Endothelial cell of umbilical vein (primary cell): ENCODE measurements around the gene PACRGL. TPM values are rescaled to one million over a fixed set of nuclear protein-coding genes. Genes with fewer than 3 reads are reported as not detected.

ENCODE experiments used
- BruUV-seq: library from RNA; stranded (reverse); fragments of 400-500 nt; replicated peaks from 2 replicates; lab custom pipeline; 2021; lab: Mats Ljungman, UMichigan
- CTCF ChIA-PET: fragments of 300-600, 350-600 bp; sonication (Branson Sonifier 250); formaldehyde crosslinking; loops from one replicate; lab custom pipeline; 2021; ENCODE audit warnings: antibody characterized with exemption, inconsistent platforms; lab: Charles Lee
- POLR2A ChIA-PET: fragments of 300-600, 350-600 bp; sonication (Branson Sonifier 250); formaldehyde crosslinking; loops from one replicate; lab custom pipeline; 2021; ENCODE audit warnings: antibody characterized with exemption, inconsistent platforms; lab: Charles Lee
- DNase-seq: peaks from one replicate; pipeline ENCODE4 v3.0.0-alpha.2; 2011; ENCODE audit warnings: low read depth, low spot score
- FAIRE-seq: peaks from 2 replicates; lab custom pipeline; 2011; peaks lifted over from hg19 to GRCh38; lab: Jason Lieb, UNC
- H2AFZ ChIP-seq: 2 replicates; pipeline ENCODE4 v1.6.0; 2012; ENCODE audit warnings: low read depth, low read length, control low read depth, inconsistent platforms
- H3K27ac ChIP-seq: 2 replicates; pipeline ENCODE4 v1.5.1; 2011; ENCODE audit warnings: low read depth, mild to moderate bottlenecking, control low read depth, low read length, moderate library complexity; ENCODE audit not compliant: insufficient read depth
- H3K27me3 ChIP-seq, 2 experiments: 2 replicates each; pipeline versions ENCODE4 v1.6.0 to v1.6.1; 2011; ENCODE audit warnings: low read length in 2 of 2, mixed read lengths in 1 of 2; ENCODE audit not compliant: control insufficient read depth in 2 of 2, insufficient read depth in 2 of 2
- H3K36me3 ChIP-seq, 2 experiments: 2 replicates in 1 of 2; 3 replicates in 1 of 2; pipeline ENCODE4 v1.5.1; 2011; ENCODE audit warnings: low read length in 2 of 2, mild to moderate bottlenecking in 1 of 2, moderate library complexity in 1 of 2; ENCODE audit not compliant: control insufficient read depth in 2 of 2, insufficient read depth in 2 of 2; ENCODE audit errors: extremely low read depth in 1 of 2
- H3K4me1 ChIP-seq: 3 replicates; pipeline ENCODE4 v1.5.1; 2011; ENCODE audit warnings: mild to moderate bottlenecking, low read length; ENCODE audit not compliant: control insufficient read depth, insufficient read depth; ENCODE audit errors: extremely low read depth
- H3K4me2 ChIP-seq: 2 replicates; pipeline ENCODE4 v1.6.1; 2011; ENCODE audit warnings: low read length, control low read depth, mixed read lengths; ENCODE audit not compliant: insufficient read depth
- H3K4me3 ChIP-seq, 3 experiments: fragments of 200-600 bp in 1 of 3; sonication (generic), shearing (Covaris generic) in 1 of 3; replicated peaks in 1 of 3; 2 replicates each; pipeline ENCODE4 v1.5.1; 2011 to 2016; ENCODE audit warnings: control low read depth in 3 of 3, low read length in 3 of 3, mild to moderate bottlenecking in 2 of 3, inconsistent platforms in 1 of 3, low read depth in 1 of 3, moderate library complexity in 1 of 3; ENCODE audit not compliant: insufficient read depth in 1 of 3
- H3K79me2 ChIP-seq: 2 replicates; pipeline ENCODE4 v1.6.0; 2012; ENCODE audit warnings: low read length, inconsistent platforms; ENCODE audit not compliant: control insufficient read depth, insufficient read depth
- H3K9ac ChIP-seq: replicated peaks from 2 replicates; pipeline ENCODE3; 2011; ENCODE audit warnings: low read length, control low read depth; ENCODE audit not compliant: insufficient read depth; ENCODE audit errors: extremely low read depth
- H3K9me1 ChIP-seq: replicated peaks from 3 replicates; pipeline ENCODE4 v1.6.0; 2011; ENCODE audit warnings: mild to moderate bottlenecking, low read length; ENCODE audit not compliant: control insufficient read depth, insufficient read depth; ENCODE audit errors: extremely low read depth
- H3K9me3 ChIP-seq: replicated peaks from 2 replicates; pipeline ENCODE4 v1.5.1; 2012; ENCODE audit warnings: low read length, inconsistent platforms; ENCODE audit not compliant: control insufficient read depth, insufficient read depth
- H4K20me1 ChIP-seq: replicated peaks from 2 replicates; pipeline ENCODE3; 2011; ENCODE audit warnings: mild to moderate bottlenecking, low read length; ENCODE audit not compliant: control insufficient read depth, insufficient read depth; ENCODE audit errors: extremely low read depth
- EZH2 ChIP-seq: IDR thresholded peaks from 2 replicates; pipeline ENCODE4 v1.6.1; 2012; ENCODE audit warnings: borderline replicate concordance, low read depth, mild to moderate bottlenecking, moderate library complexity, low read length, inconsistent platforms; ENCODE audit not compliant: severe bottlenecking
- FOS ChIP-seq: IDR thresholded peaks from 2 replicates; pipeline ENCODE4 v1.6.1; 2011; ENCODE audit warnings: mild to moderate bottlenecking, low read length, moderate library complexity, borderline replicate concordance; ENCODE audit not compliant: insufficient read depth
- GATA2 ChIP-seq: IDR thresholded peaks from 2 replicates; pipeline ENCODE4 v1.7.0; 2011; ENCODE audit warnings: low read depth, mild to moderate bottlenecking, moderate library complexity, mixed read lengths, low read length; ENCODE audit not compliant: insufficient read length, insufficient read depth
- JUN ChIP-seq: IDR thresholded peaks from 2 replicates; pipeline ENCODE4 v1.6.1; 2011; ENCODE audit warnings: borderline replicate concordance, low read depth; ENCODE audit not compliant: insufficient read length, insufficient read depth
- MYC ChIP-seq: IDR thresholded peaks from one replicate; pipeline ENCODE4 v1.6.1; 2011; ENCODE audit warnings: mild to moderate bottlenecking, low read depth, low read length
- POLR2A ChIP-seq: IDR thresholded peaks from 2 replicates; pipeline ENCODE4 v1.6.1; 2012; ENCODE audit warnings: low read depth, mild to moderate bottlenecking, control low read depth, low read length
- POLR2AphosphoS5 ChIP-seq: IDR thresholded peaks from 2 replicates; pipeline ENCODE4 v1.6.1; 2012; ENCODE audit warnings: low read depth, mild to moderate bottlenecking, control low read depth, low read length, moderate library complexity; ENCODE audit not compliant: insufficient read depth
- dilution Hi-C: fragments of 300-500 bp; cut with MboI; formaldehyde crosslinking; loops from one replicate; pipeline ENCODE4 v1.15.0; 2019; ENCODE audit warnings: low sequenced_read_pairs; ENCODE audit not compliant: extremely low pct_ligation_motif_present
- intact Hi-C: fragments of 100-400 bp; cut with micrococcal nuclease; formaldehyde crosslinking; loops from one replicate; pipeline ENCODE4 v1.10.0; 2022
- polyA plus RNA-seq, 4 experiments: library from polyadenylated mRNA; depleted of rRNA in 3 of 4; stranded (reverse) in 3 of 4; unstranded in 1 of 4; fragments of >200 nt; gene quantifications; 2 replicates each; pipeline versions ENCODE4 v1.2.1 to v1.2.3, GENCODE V29; 2011 to 2012; ENCODE audit warnings: missing spikeins in 1 of 4
- total RNA-seq: library from RNA; stranded (reverse); gene quantifications from 2 replicates; pipeline ENCODE4 v1.2.3, GENCODE V29; 2021
- TF ChIP-seq, protein P1 (sequence below): IDR thresholded peaks from 2 replicates; pipeline ENCODE4 v1.6.1; 2011; ENCODE audit not compliant: insufficient read depth, insufficient read length
- TF ChIP-seq, protein P2 (sequence below), 2 donors: IDR thresholded peaks; 1 replicate in 1 of 2; 2 replicates in 1 of 2; pipeline ENCODE4 v1.5.1; 2011; ENCODE audit warnings: low read length in 2 of 2, mild to moderate bottlenecking in 2 of 2, moderate library complexity in 2 of 2, control low read depth in 1 of 2, inconsistent platforms in 1 of 2, low read depth in 1 of 2; ENCODE audit not compliant: insufficient read depth in 1 of 2; ENCODE audit errors: extremely low read depth in 1 of 2

PACRGL gene
- total and polyA plus RNA-seq, 2 donors (not counting 3 experiments of a cell fraction or from before 2014, with no cell fraction given) = 9.2 to 19.2 TPM

DNA sequence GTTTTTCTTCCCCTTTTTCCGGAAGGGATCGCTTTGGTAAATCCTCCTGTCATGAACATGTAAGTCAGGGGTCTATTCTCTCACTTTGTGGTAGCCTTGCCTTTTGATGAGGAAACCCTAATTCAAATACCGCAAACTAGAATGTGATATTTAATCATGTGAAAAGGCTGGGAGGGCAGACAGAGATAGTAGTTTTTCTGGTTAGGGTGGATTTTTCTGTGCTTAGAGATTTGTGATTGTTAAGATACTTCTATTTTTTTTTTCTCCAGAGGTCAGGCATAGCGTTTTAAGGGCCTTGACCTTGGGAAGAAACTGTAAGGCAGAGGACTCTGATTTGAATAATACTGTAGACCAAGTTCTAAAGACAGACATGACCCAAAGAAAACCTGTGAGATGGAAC, 41.8 kb upstream of the PACRGL start:
- ChIA-PET CTCF (interaction anchor here (1.3 kb wide), 1 partner anchor 27 kb away, joined by 3 read pairs; no protein-coding TSS in a partner anchor), POLR2A (no interaction called here)
- Histone ChIP-seq H3K79me2 (no peaks in the 10 kb centered on the region), H3K27me3 (peaks cover 0 to 4% of the 10 kb centered on the region in 2 experiments), H3K9ac (no peak overlapping the region), H2AFZ (no peak overlapping the region), H3K9me1 (no peaks in the 10 kb centered on the region), H3K27ac (no peak overlapping the region), H3K9me3 (no peaks in the 10 kb centered on the region), H3K4me2 (no peak overlapping the region), H4K20me1 (no peaks in the 10 kb centered on the region), H3K36me3 (no peaks in the 10 kb centered on the region), H3K4me3 (no peak overlapping the region), H3K4me1 (peaks cover 14% of the 10 kb centered on the region)
- no peak for TF ChIP-seq EZH2
- TF ChIP-seq, protein P1, sequence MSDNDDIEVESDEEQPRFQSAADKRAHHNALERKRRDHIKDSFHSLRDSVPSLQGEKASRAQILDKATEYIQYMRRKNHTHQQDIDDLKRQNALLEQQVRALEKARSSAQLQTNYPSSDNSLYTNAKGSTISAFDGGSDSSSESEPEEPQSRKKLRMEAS = no peak
- TF ChIP-seq JUN = no peak
- FAIRE-seq = no peak
- DNase-seq = no peak
- intact Hi-C loops (no loop called here), dilution Hi-C loops (no loop called here)
- BruUV-seq = no TSS peak

DNA sequence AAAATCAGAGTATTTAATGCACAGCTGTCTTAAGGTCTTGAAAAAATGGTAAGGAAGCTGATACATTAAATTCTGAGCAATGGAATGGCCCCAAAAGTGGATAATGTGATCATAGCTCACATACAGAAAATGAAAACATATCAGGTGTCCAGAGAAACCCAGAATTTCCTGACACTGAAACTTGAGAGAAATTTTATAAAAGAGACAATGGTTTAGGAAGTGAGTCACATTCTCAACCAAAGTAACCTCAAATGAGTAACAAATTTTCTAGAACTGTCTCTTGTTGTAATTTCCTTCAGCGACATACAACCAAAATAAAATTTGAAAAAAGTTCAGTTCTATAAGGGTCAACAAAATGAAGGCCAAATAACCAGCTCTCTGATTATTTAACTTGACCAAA, 37.4 kb upstream of the PACRGL start:
- no TSS peak for BruUV-seq
- peak overlapping the region; percentile 55 for H3K27ac ChIP-seq
- no peak overlapping the region for H3K4me3 ChIP-seq
- DNase-seq = peak; percentile 84
- H3K36me3 ChIP-seq = no peaks in the 10 kb centered on the region
- dilution Hi-C loops (no loop called here), intact Hi-C loops (no loop called here)
- CTCF ChIA-PET = interaction anchor here (1.0 to 2.4 kb wide), 7 partner anchors 10 to 41 kb away, joined by 3 to 13 read pairs (median 5); no protein-coding TSS in a partner anchor
- no peaks in the 10 kb centered on the region for H3K27me3 ChIP-seq
- H2AFZ ChIP-seq = no peak overlapping the region
- H3K4me2 ChIP-seq = peak overlapping the region; percentile 69
- no peaks in the 10 kb centered on the region for H3K9me1 ChIP-seq
- no peaks in the 10 kb centered on the region for H4K20me1 ChIP-seq
- no peaks in the 10 kb centered on the region for H3K9me3 ChIP-seq
- POLR2A ChIA-PET = no interaction called here
- H3K79me2 ChIP-seq = no peaks in the 10 kb centered on the region
- no peak overlapping the region for H3K9ac ChIP-seq
- FAIRE-seq = peak; percentile 82
- peaks cover 15% of the 10 kb centered on the region for H3K4me1 ChIP-seq
- TF ChIP-seq JUN (peak; percentile 51), POLR2A (no peak), FOS (peak; percentile 78), MYC (no peak), POLR2AphosphoS5 (no peak), EZH2 (no peak), GATA2 (no peak)
- TF ChIP-seq, protein P1 = no peak
- TF ChIP-seq, protein P2, sequence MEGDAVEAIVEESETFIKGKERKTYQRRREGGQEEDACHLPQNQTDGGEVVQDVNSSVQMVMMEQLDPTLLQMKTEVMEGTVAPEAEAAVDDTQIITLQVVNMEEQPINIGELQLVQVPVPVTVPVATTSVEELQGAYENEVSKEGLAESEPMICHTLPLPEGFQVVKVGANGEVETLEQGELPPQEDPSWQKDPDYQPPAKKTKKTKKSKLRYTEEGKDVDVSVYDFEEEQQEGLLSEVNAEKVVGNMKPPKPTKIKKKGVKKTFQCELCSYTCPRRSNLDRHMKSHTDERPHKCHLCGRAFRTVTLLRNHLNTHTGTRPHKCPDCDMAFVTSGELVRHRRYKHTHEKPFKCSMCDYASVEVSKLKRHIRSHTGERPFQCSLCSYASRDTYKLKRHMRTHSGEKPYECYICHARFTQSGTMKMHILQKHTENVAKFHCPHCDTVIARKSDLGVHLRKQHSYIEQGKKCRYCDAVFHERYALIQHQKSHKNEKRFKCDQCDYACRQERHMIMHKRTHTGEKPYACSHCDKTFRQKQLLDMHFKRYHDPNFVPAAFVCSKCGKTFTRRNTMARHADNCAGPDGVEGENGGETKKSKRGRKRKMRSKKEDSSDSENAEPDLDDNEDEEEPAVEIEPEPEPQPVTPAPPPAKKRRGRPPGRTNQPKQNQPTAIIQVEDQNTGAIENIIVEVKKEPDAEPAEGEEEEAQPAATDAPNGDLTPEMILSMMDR (IDR thresholded peaks at IDR 0.05; ENCODE audit: extremely low read depth in 1 of 2, insufficient read depth in 1 of 2, low read depth in 1 of 2, low read length in 2 of 2) = no peak
